Activated CD8-positive, alpha-beta memory T cell treated with anti-CD3 and anti-CD28 coated beads, Interleukin-2, amount 50 U/mL, for 4 hours (primary cell): ENCODE data around the gene UBAC2.

Experiments used
- DNase-seq: peaks from one replicate; pipeline ENCODE4 v3.0.0-alpha.2; 2020

The UBAC2 gene

GRCh38 chr13:99250982-99251825 is 50.5 kb downstream of the UBAC2 start:
- DNase-seq: no peak

- no peak for DNase-seq
These were observed 51.3 kb downstream of the UBAC2 start for GRCh38 chr13:99251921-99252320.

GRCh38 chr13:99254830-99255229 is 54.2 kb downstream of the UBAC2 start:
- DNase-seq: no peak

- DNase-seq: no peak
These were observed 54.6 kb downstream of the UBAC2 start for GRCh38 chr13:99255271-99255670.

GRCh38 chr13:99256283-99256682 is 55.6 kb downstream of the UBAC2 start:
- no peak for DNase-seq

- no peak for DNase-seq
These were observed 56.1 kb downstream of the UBAC2 start for GRCh38 chr13:99256709-99257108.

GRCh38 chr13:99257291-99257690 is 56.6 kb downstream of the UBAC2 start:
- DNase-seq: no peak

GRCh38 chr13:99258210-99258860 is 57.7 kb downstream of the UBAC2 start, which contains the start of gene GPR18:
Gene GPR18, minus strand, starts transcription at chr13:99258379. Its CDS starts 2,507 bp downstream, at chr13:99255872.
- no peak for DNase-seq

- DNase-seq: no peak
These were observed 58.3 kb downstream of the UBAC2 start for GRCh38 chr13:99258946-99259345.

- DNase-seq: no peak
These were observed 59.6 kb downstream of the UBAC2 start for GRCh38 chr13:99260216-99260615.

- no peak for DNase-seq
These were observed 60.4 kb downstream of the UBAC2 start for GRCh38 chr13:99261059-99261458.

GRCh38 chr13:99263126-99263785 is 62.6 kb downstream of the UBAC2 start:
- DNase-seq: no peak

- no peak for DNase-seq
These were observed 63.4 kb downstream of the UBAC2 start for GRCh38 chr13:99264051-99264450.

- DNase-seq: no peak
These were observed 64.6 kb downstream of the UBAC2 start for GRCh38 chr13:99265162-99265800.

- DNase-seq: no peak
These were observed 65.3 kb downstream of the UBAC2 start for GRCh38 chr13:99265821-99266426.

GRCh38 chr13:99266827-99267226 is 66.2 kb downstream of the UBAC2 start:
- DNase-seq: no peak

GRCh38 chr13:99267927-99268326 is 67.3 kb downstream of the UBAC2 start:
- DNase-seq: no peak

- no peak for DNase-seq
These were observed 68.2 kb downstream of the UBAC2 start for GRCh38 chr13:99268822-99269221.

- DNase-seq: no peak
These were observed 69.1 kb downstream of the UBAC2 start for GRCh38 chr13:99269627-99270241.

GRCh38 chr13:99270518-99270917 is 69.9 kb downstream of the UBAC2 start:
- DNase-seq: no peak

- DNase-seq: no peak
These were observed 70.6 kb downstream of the UBAC2 start for GRCh38 chr13:99271249-99271648.

- no peak for DNase-seq
These were observed 71.8 kb downstream of the UBAC2 start for GRCh38 chr13:99272481-99272880.
